ENCODE results near the gene ASIC2.

Gene ASIC2

GRCh38 chr17:33076979-33077378, 216.1 kb downstream of the ASIC2 start:
- TF ChIP-seq GATA2 (IDR thresholded peaks at IDR 0.05; ENCODE audit: low read depth, low read length) (no peak), GATA3 (IDR thresholded peaks at IDR 0.05; ENCODE audit: low read depth, low read length) (no peak)

- TF ChIP-seq GATA2 (IDR thresholded peaks at IDR 0.05; ENCODE audit: low read depth, low read length): no peak
- TF ChIP-seq GATA3 (IDR thresholded peaks at IDR 0.05; ENCODE audit: low read depth, low read length): no peak
These were observed 219.7 kb downstream of the ASIC2 start for GRCh38 chr17:33073416-33073815.

- TF ChIP-seq GATA2 (IDR thresholded peaks at IDR 0.05; ENCODE audit: low read depth, low read length) (no peak), GATA3 (IDR thresholded peaks at IDR 0.05; ENCODE audit: low read depth, low read length) (no peak)
These were observed 220.5 kb downstream of the ASIC2 start for GRCh38 chr17:33072421-33073161.

GRCh38 chr17:33071656-33072055, 221.4 kb downstream of the ASIC2 start:
- TF ChIP-seq GATA3 (IDR thresholded peaks at IDR 0.05; ENCODE audit: low read depth, low read length) (no peak), GATA2 (IDR thresholded peaks at IDR 0.05; ENCODE audit: low read depth, low read length) (no peak)

- TF ChIP-seq GATA3 (IDR thresholded peaks at IDR 0.05; ENCODE audit: low read depth, low read length) (no peak), GATA2 (IDR thresholded peaks at IDR 0.05; ENCODE audit: low read depth, low read length) (no peak)
These were observed 235.5 kb downstream of the ASIC2 start for GRCh38 chr17:33057564-33057963.

GRCh38 chr17:33056399-33057146, 236.5 kb downstream of the ASIC2 start:
- no peak for TF ChIP-seq GATA3 (IDR thresholded peaks at IDR 0.05; ENCODE audit: low read depth, low read length)

GRCh38 chr17:33055746-33056145, 237.3 kb downstream of the ASIC2 start:
- TF ChIP-seq GATA3 (IDR thresholded peaks at IDR 0.05; ENCODE audit: low read depth, low read length) (no peak), GATA2 (IDR thresholded peaks at IDR 0.05; ENCODE audit: low read depth, low read length) (no peak)

GRCh38 chr17:33055171-33055611, 237.9 kb downstream of the ASIC2 start:
- TF ChIP-seq GATA2 (IDR thresholded peaks at IDR 0.05; ENCODE audit: low read depth, low read length) (no peak), GATA3 (IDR thresholded peaks at IDR 0.05; ENCODE audit: low read depth, low read length) (no peak)

- no peak for TF ChIP-seq GATA3 (IDR thresholded peaks at IDR 0.05; ENCODE audit: low read depth, low read length)
- TF ChIP-seq GATA2 (IDR thresholded peaks at IDR 0.05; ENCODE audit: low read depth, low read length): no peak
These were observed 238.7 kb downstream of the ASIC2 start for GRCh38 chr17:33054412-33054811.

- TF ChIP-seq GATA3 (IDR thresholded peaks at IDR 0.05; ENCODE audit: low read depth, low read length) (no peak), GATA2 (IDR thresholded peaks at IDR 0.05; ENCODE audit: low read depth, low read length) (no peak)
These were observed 239.4 kb downstream of the ASIC2 start for GRCh38 chr17:33053676-33054075.

- TF ChIP-seq GATA3 (IDR thresholded peaks at IDR 0.05; ENCODE audit: low read depth, low read length) (no peak), GATA2 (IDR thresholded peaks at IDR 0.05; ENCODE audit: low read depth, low read length) (no peak)
These were observed 240.2 kb downstream of the ASIC2 start for GRCh38 chr17:33052856-33053255.

- TF ChIP-seq GATA3 (IDR thresholded peaks at IDR 0.05; ENCODE audit: low read depth, low read length): no peak
- TF ChIP-seq GATA2 (IDR thresholded peaks at IDR 0.05; ENCODE audit: low read depth, low read length): no peak
These were observed 242.4 kb downstream of the ASIC2 start for GRCh38 chr17:33050611-33051140.

- no peak for TF ChIP-seq GATA3 (IDR thresholded peaks at IDR 0.05; ENCODE audit: low read depth, low read length)
- TF ChIP-seq GATA2 (IDR thresholded peaks at IDR 0.05; ENCODE audit: low read depth, low read length): no peak
These were observed 243.2 kb downstream of the ASIC2 start for GRCh38 chr17:33049781-33050414.

Data from SH-SY5Y (cell line).